HepG2 (cell line): ENCODE data around the gene KLHDC2. TPM values are rescaled to one million over a fixed set of nuclear protein-coding genes. Genes with fewer than 3 reads are reported as not detected.

ENCODE experiments used
- BRD4 ChIP-seq: sonication (generic); formaldehyde crosslinking; IDR thresholded peaks from 2 replicates; pipeline ENCODE4 v1.4.0; 2020; ENCODE audit warnings: missing genetic modification reagents
- CENPT ChIP-seq: sonication (generic); formaldehyde crosslinking; IDR thresholded peaks from 2 replicates; pipeline ENCODE4 v1.8.0; 2022; ENCODE audit warnings: low read depth, mild to moderate bottlenecking, moderate library complexity, missing genetic modification reagents
- ELF3 ChIP-seq: IDR thresholded peaks from 2 replicates; pipeline ENCODE4 v1.6.1; 2016; ENCODE audit warnings: missing genetic modification reagents, missing compliant biosample characterization
- KAT8 ChIP-seq: IDR thresholded peaks from 2 replicates; pipeline ENCODE4 v1.6.1; 2016; ENCODE audit warnings: missing genetic modification reagents, missing compliant biosample characterization
- REST ChIP-seq, 2 experiments: IDR thresholded peaks; 2 replicates each; pipeline ENCODE4 v1.6.1; 2011 to 2012; ENCODE audit warnings: low read length in 2 of 2, borderline replicate concordance in 1 of 2, low read depth in 1 of 2, mild to moderate bottlenecking in 1 of 2, moderate library complexity in 1 of 2
- TEAD2 ChIP-seq: sonication (generic); formaldehyde crosslinking; IDR thresholded peaks from 2 replicates; pipeline ENCODE4 v1.9.0; 2021; ENCODE audit warnings: missing genetic modification reagents
- TEAD3 ChIP-seq: optimal IDR thresholded peaks from 2 replicates; pipeline ENCODE3; 2016; ENCODE audit warnings: borderline replicate concordance
- UBTF ChIP-seq: sonication (generic); formaldehyde crosslinking; IDR thresholded peaks from 2 replicates; pipeline ENCODE4 v1.4.0; 2020; ENCODE audit warnings: mild to moderate bottlenecking, missing genetic modification reagents
- ZKSCAN1 ChIP-seq: fragments of 150-350 bp; IDR thresholded peaks from 2 replicates; pipeline ENCODE4 v1.6.1; 2014; ENCODE audit warnings: low read length
- ZMYM3 ChIP-seq: sonication (generic); formaldehyde crosslinking; IDR thresholded peaks from 2 replicates; pipeline ENCODE4 v1.5.1; 2020; ENCODE audit warnings: mild to moderate bottlenecking, missing genetic modification reagents
- ZNF235 ChIP-seq: sonication (generic); formaldehyde crosslinking; IDR thresholded peaks from 2 replicates; pipeline ENCODE4 v1.8.1; 2023; ENCODE audit warnings: mild to moderate bottlenecking, missing genetic modification reagents, borderline replicate concordance
- ZNF251 ChIP-seq: sonication (generic); formaldehyde crosslinking; IDR thresholded peaks from 2 replicates; pipeline ENCODE4 v1.9.0; 2021; ENCODE audit warnings: mild to moderate bottlenecking, missing genetic modification reagents
- ZNF33B ChIP-seq: sonication (generic); formaldehyde crosslinking; IDR thresholded peaks from 2 replicates; pipeline ENCODE4 v1.5.1; 2020; ENCODE audit warnings: mild to moderate bottlenecking, missing genetic modification reagents
- ZNF549 ChIP-seq: sonication (generic); formaldehyde crosslinking; IDR thresholded peaks from 2 replicates; pipeline ENCODE4 v1.5.0; 2020; ENCODE audit warnings: missing genetic modification reagents
- ZNF558 ChIP-seq: sonication (generic); formaldehyde crosslinking; IDR thresholded peaks from 2 replicates; pipeline ENCODE4 v1.9.0; 2022; ENCODE audit warnings: mild to moderate bottlenecking, missing genetic modification reagents, borderline replicate concordance
- polyA plus RNA-seq, 8 experiments: library from polyadenylated mRNA; depleted of rRNA in 3 of 8; stranded (reverse) in 7 of 8; unstranded in 1 of 8; fragments of >200 nt; fragmentation: Illumina TruSeq in 4 of 8; extraction: Trizol in 4 of 8; gene quantifications; 2 replicates each; pipeline versions ENCODE4 v1.2.1 to v1.2.3, GENCODE V29; 2011 to 2016; ENCODE audit warnings: low read depth in 4 of 8, missing spikeins in 1 of 8, mixed read lengths in 1 of 8; ENCODE audit not compliant: insufficient read depth in 1 of 8
- total RNA-seq, 5 experiments: library from RNA; depleted of rRNA; stranded (reverse); fragments of >200 nt; fragmentation: Illumina TruSeq; extraction: Trizol; gene quantifications; 2 replicates each; pipeline ENCODE4 v1.2.3, GENCODE V29; 2016; ENCODE audit warnings: low read depth in 1 of 5
- TF ChIP-seq, protein P1 (sequence below): sonication (generic); formaldehyde crosslinking; IDR thresholded peaks from 2 replicates; pipeline ENCODE4 v1.5.1; 2020; ENCODE audit warnings: mild to moderate bottlenecking, missing genetic modification reagents, borderline replicate concordance

KLHDC2 gene
- total and polyA plus RNA-seq, 2 of the 13 experiments (the other 11 are each of a cell fraction or from before 2014, with no cell fraction given) = 95.5 to 170 TPM

DNA sequence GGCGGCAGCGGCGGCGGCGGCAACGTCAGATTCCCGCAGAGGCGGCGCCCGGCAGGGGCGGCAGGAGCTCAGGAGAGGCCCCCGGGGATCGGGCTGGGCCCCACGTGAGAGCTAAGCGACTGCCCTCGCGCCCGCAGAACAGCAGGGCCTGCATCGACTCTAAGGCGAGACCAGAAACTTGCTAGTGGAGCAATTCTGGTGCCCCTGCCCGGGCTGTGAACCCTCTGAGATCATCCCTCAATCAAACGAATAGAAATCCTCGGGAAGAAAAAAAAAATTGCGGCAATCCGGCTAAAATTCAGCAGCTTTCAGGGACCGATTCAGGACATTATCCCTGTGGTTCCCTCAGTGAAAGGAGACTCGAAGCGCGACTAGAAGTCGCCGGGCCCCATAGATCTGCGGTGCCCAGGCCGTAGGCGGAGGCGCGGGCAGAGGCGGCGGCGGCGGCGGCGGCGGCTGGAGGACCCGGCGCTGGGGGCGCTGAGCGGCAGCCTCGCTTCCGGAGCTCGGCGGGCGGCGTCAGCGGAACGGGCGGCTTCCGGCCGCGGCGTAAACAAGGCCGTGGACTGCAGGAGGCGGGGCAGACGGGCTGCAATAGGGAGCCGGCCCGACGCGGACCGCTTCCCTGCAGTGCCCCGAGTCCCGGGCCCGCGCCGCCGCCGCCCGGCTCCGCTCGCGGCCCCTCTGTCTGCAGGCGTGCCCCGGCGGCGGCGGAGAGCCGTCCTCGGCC is at the start of gene KLHDC2 (continued):
- TF ChIP-seq CENPT (CRISPR knock-in tag) = 0 out of 2 replicates have a peak, but pooled peaks have one; percentile 31
- TF ChIP-seq ELF3 (CRISPR knock-in tag) = peak; percentile 52; the same call in 1 of the 2 replicates
- peak; percentile 31; the same call in 1 of the 2 replicates for TF ChIP-seq ZMYM3 (CRISPR knock-in tag)
- TF ChIP-seq ZNF235 = no peak
- no peak for TF ChIP-seq BRD4 (CRISPR knock-in tag)
- TF ChIP-seq ZNF558 (CRISPR knock-in tag) = no peak
- peak; percentile 74 for TF ChIP-seq KAT8
- TF ChIP-seq ZKSCAN1 = no peak
- peak; percentile 75 for TF ChIP-seq UBTF (CRISPR knock-in tag)
- no peak for TF ChIP-seq REST (IDR thresholded peaks at IDR 0.05; ENCODE audit: borderline replicate concordance in 1 of 2, low read depth in 1 of 2, low read length in 2 of 2)
- TF ChIP-seq, protein P1, sequence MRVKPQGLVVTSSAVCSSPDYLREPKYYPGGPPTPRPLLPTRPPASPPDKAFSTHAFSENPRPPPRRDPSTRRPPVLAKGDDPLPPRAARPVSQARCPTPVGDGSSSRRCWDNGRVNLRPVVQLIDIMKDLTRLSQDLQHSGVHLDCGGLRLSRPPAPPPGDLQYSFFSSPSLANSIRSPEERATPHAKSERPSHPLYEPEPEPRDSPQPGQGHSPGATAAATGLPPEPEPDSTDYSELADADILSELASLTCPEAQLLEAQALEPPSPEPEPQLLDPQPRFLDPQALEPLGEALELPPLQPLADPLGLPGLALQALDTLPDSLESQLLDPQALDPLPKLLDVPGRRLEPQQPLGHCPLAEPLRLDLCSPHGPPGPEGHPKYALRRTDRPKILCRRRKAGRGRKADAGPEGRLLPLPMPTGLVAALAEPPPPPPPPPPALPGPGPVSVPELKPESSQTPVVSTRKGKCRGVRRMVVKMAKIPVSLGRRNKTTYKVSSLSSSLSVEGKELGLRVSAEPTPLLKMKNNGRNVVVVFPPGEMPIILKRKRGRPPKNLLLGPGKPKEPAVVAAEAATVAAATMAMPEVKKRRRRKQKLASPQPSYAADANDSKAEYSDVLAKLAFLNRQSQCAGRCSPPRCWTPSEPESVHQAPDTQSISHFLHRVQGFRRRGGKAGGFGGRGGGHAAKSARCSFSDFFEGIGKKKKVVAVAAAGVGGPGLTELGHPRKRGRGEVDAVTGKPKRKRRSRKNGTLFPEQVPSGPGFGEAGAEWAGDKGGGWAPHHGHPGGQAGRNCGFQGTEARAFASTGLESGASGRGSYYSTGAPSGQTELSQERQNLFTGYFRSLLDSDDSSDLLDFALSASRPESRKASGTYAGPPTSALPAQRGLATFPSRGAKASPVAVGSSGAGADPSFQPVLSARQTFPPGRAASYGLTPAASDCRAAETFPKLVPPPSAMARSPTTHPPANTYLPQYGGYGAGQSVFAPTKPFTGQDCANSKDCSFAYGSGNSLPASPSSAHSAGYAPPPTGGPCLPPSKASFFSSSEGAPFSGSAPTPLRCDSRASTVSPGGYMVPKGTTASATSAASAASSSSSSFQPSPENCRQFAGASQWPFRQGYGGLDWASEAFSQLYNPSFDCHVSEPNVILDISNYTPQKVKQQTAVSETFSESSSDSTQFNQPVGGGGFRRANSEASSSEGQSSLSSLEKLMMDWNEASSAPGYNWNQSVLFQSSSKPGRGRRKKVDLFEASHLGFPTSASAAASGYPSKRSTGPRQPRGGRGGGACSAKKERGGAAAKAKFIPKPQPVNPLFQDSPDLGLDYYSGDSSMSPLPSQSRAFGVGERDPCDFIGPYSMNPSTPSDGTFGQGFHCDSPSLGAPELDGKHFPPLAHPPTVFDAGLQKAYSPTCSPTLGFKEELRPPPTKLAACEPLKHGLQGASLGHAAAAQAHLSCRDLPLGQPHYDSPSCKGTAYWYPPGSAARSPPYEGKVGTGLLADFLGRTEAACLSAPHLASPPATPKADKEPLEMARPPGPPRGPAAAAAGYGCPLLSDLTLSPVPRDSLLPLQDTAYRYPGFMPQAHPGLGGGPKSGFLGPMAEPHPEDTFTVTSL (CRISPR knock-in tag) = no peak
- TF ChIP-seq ZNF33B (CRISPR knock-in tag) = no peak
- TF ChIP-seq ZNF251 = no peak
- no peak for TF ChIP-seq ZNF549 (CRISPR knock-in tag)
- peak; percentile 22 for TF ChIP-seq TEAD3 (CRISPR knock-in tag)
- TF ChIP-seq TEAD2 (CRISPR knock-in tag) = no peak
